Neural progenitor cell (in vitro differentiated cells): ENCODE results near the gene CYSTM1.

Experiments used
- EZH2 ChIP-seq: fragments of 200-600 bp; sonication (generic); IDR thresholded peaks from 2 replicates; pipeline ENCODE4 v1.6.1; 2017; ENCODE audit warnings: antibody characterized with exemption, mild to moderate bottlenecking, moderate library complexity
- EZH2phosphoT487 ChIP-seq: fragments of 200-600 bp; sonication (generic); IDR thresholded peaks from 2 replicates; pipeline ENCODE4 v1.6.1; 2017; ENCODE audit warnings: antibody characterized with exemption
- TF ChIP-seq, protein P1 (sequence below): fragments of 200-600 bp; sonication (generic); IDR thresholded peaks from 2 replicates; pipeline ENCODE4 v1.5.1; 2017; ENCODE audit warnings: antibody characterized with exemption, mild to moderate bottlenecking

DNA sequence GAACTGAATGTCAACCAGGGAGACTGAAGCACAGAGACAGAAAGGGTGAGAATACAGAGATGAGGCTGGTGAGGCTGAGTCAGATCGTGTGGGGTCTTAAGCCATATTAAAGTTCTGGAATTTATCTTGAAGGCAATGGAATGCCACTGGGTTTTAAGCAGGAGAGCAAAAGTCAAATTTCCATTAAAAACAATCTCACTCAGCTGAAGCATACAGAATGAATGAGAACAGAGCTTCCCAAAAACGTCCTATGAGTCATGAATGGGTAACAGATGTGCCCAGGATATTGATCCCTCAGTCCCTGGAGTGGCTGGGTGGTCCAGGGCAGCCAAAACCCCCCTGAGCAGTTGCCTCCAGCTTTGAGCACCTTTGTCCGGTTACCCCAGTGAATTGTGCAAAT lies 83.0 kb downstream of the CYSTM1 start:
- TF ChIP-seq, protein P1, sequence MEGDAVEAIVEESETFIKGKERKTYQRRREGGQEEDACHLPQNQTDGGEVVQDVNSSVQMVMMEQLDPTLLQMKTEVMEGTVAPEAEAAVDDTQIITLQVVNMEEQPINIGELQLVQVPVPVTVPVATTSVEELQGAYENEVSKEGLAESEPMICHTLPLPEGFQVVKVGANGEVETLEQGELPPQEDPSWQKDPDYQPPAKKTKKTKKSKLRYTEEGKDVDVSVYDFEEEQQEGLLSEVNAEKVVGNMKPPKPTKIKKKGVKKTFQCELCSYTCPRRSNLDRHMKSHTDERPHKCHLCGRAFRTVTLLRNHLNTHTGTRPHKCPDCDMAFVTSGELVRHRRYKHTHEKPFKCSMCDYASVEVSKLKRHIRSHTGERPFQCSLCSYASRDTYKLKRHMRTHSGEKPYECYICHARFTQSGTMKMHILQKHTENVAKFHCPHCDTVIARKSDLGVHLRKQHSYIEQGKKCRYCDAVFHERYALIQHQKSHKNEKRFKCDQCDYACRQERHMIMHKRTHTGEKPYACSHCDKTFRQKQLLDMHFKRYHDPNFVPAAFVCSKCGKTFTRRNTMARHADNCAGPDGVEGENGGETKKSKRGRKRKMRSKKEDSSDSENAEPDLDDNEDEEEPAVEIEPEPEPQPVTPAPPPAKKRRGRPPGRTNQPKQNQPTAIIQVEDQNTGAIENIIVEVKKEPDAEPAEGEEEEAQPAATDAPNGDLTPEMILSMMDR: no peak
- TF ChIP-seq EZH2phosphoT487: no peak
- no peak for TF ChIP-seq EZH2
